Suprapubic skin (tissue), 3 donors: ENCODE data around the gene EMC8.

Source experiments
- CTCF ChIP-seq, 2 donors: fragments of 200-600 bp in 1 of 2; fragments of 450-650 bp in 1 of 2; sonication (generic) in 1 of 2; IDR thresholded peaks; one replicate each; pipeline ENCODE4 v1.5.1; 2016 to 2019; ENCODE audit warnings: antibody characterized with exemption in 2 of 2, mild to moderate bottlenecking in 1 of 2, moderate library complexity in 1 of 2
- EP300 ChIP-seq: sonication (generic); formaldehyde crosslinking; IDR thresholded peaks from one replicate; pipeline ENCODE4 v1.6.1; 2017; ENCODE audit warnings: antibody characterized with exemption
- POLR2A ChIP-seq, 2 donors: fragments of 450-650 bp; IDR thresholded peaks; one replicate each; pipeline ENCODE4 v1.6.1; 2017; ENCODE audit warnings: antibody characterized with exemption in 2 of 2, mild to moderate bottlenecking in 2 of 2, moderate library complexity in 2 of 2

DNA sequence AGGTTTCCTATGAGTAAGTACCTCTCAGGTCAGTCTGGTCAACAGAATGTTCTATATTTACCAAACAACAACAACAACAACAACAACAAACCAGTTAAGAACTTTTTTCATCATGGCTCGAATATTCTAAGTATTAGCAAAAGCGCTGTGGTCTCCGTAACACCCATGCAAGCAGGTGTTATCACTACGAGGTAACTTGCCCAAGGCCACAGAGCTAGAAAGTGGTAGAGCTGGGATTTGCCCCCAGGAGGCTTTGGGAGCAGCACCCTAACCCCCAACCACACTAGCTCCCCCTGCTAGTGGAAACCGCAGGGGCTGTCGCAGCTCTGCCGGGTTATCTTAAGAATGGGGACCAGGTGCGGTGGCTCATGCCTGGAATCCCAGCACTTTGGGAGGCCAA, 24.5 kb downstream of the EMC8 start:
- TF ChIP-seq CTCF (IDR thresholded peaks at IDR 0.05) (no peak), EP300 (no peak), POLR2A (IDR thresholded peaks at IDR 0.05) (no peak)
